Left lung (tissue), 10 donors: ENCODE measurements around the gene ADPRHL1. TPM values are rescaled to one million over a fixed set of nuclear protein-coding genes. Genes with fewer than 3 reads are reported as not detected.

Experiments
- ATAC-seq: fragments of 200-7000 bp; cut with Tn5 transposase; one replicate; pipeline ENCODE4 v1.9.1; 2020; ENCODE audit warnings: moderate library complexity
- DNase-seq, 4 donors: peaks; one replicate each; pipeline ENCODE4 v3.0.0-alpha.2; 2013 to 2020
- H3K27ac ChIP-seq, 2 donors: fragments of 200-600 bp; sonication (generic) in 1 of 2; one replicate each; pipeline versions ENCODE4 v1.5.0 to v1.8.0; 2020 to 2021
- H3K27me3 ChIP-seq, 2 donors: fragments of 200-600 bp; sonication (generic) in 1 of 2; one replicate each; pipeline versions ENCODE4 v1.5.0 to v1.8.0; 2020 to 2021
- H3K36me3 ChIP-seq, 2 donors: fragments of 200-600 bp; sonication (generic) in 1 of 2; one replicate each; pipeline versions ENCODE4 v1.5.0 to v1.8.0; 2020 to 2021
- H3K4me1 ChIP-seq, 2 donors: fragments of 200-600 bp; one replicate each; pipeline ENCODE4 v1.8.0; 2021
- H3K4me3 ChIP-seq, 2 donors: fragments of 200-600 bp; sonication (generic) in 1 of 2; one replicate each; pipeline versions ENCODE4 v1.5.0 to v1.8.0; 2020 to 2021; ENCODE audit warnings: mild to moderate bottlenecking in 1 of 2
- H3K9me3 ChIP-seq, 2 donors: fragments of 200-600 bp; sonication (generic) in 1 of 2; one replicate each; pipeline versions ENCODE4 v1.5.0 to v1.8.0; 2020 to 2021
- intact Hi-C, 2 donors: fragments of 100-400 bp; cut with DNase I; formaldehyde crosslinking; loops; one replicate each; pipeline versions ENCODE4 v1.11.2 to v1.14.2; 2022
- polyA plus RNA-seq, 6 donors: library from polyadenylated mRNA; unstranded; fragments of 120-200 nt; gene quantifications; one replicate each; pipeline ENCODE4 v1.2.1, GENCODE V29; 2013; ENCODE audit not compliant: insufficient read length in 6 of 6
- total RNA-seq, 2 donors: library from RNA; stranded (reverse); fragmentation: NEBNext Ultra II Directional; extraction: Animal tissue kit (Norgen Biotek cat#: 25700); gene quantifications; one replicate each; pipeline ENCODE4 v1.2.1, GENCODE V29; 2021
- TF ChIP-seq, protein P1 (sequence below), 2 donors: fragments of 200-600 bp; sonication (generic) in 1 of 2; IDR thresholded peaks; one replicate each; pipeline versions ENCODE4 v1.5.0 to v1.8.0; 2021; ENCODE audit warnings: antibody characterized with exemption in 2 of 2
- donor health status: DM: no; HTN: yes; CAD: no.
- donor health status: DM: no; HTN: no; CAD: no.

Gene ADPRHL1
- total and polyA plus RNA-seq, 8 donors: 0.66 to 2.3 (median 1.5) TPM

DNA sequence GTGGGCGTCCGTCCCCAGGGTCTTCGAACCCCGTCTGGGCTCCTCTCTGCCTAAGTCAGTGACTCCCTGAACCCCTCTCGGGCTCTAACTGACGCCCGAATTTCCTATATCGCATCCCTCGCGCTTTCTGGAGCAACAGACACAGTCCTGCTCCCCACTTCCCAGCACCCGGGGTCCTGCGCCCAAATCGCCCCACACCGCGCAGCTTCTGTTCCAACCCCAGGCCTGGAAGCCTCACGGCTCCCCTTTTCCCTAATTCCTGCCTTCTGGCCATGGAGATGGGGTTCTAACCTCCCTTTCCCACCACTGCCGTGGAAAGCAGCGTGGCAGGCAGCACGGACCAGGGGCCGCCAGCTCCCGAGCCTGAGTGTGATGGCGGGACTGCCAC, 87.7 kb downstream of the ADPRHL1 start:
- DNase-seq: no peak
- no peak for ATAC-seq
- intact Hi-C loops: no loop called here
- no peak overlapping the region for H3K27ac ChIP-seq
- peaks cover 0 to 52% of the 10 kb centered on the region in 2 donors for H3K27me3 ChIP-seq
- no peaks in the 10 kb centered on the region for H3K9me3 ChIP-seq
- TF ChIP-seq, protein P1, sequence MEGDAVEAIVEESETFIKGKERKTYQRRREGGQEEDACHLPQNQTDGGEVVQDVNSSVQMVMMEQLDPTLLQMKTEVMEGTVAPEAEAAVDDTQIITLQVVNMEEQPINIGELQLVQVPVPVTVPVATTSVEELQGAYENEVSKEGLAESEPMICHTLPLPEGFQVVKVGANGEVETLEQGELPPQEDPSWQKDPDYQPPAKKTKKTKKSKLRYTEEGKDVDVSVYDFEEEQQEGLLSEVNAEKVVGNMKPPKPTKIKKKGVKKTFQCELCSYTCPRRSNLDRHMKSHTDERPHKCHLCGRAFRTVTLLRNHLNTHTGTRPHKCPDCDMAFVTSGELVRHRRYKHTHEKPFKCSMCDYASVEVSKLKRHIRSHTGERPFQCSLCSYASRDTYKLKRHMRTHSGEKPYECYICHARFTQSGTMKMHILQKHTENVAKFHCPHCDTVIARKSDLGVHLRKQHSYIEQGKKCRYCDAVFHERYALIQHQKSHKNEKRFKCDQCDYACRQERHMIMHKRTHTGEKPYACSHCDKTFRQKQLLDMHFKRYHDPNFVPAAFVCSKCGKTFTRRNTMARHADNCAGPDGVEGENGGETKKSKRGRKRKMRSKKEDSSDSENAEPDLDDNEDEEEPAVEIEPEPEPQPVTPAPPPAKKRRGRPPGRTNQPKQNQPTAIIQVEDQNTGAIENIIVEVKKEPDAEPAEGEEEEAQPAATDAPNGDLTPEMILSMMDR (IDR thresholded peaks at IDR 0.05): no peak
- H3K36me3 ChIP-seq: no peaks in the 10 kb centered on the region
- no peak overlapping the region for H3K4me3 ChIP-seq
- peaks cover 3 to 10% of the 10 kb centered on the region in 2 donors for H3K4me1 ChIP-seq

DNA sequence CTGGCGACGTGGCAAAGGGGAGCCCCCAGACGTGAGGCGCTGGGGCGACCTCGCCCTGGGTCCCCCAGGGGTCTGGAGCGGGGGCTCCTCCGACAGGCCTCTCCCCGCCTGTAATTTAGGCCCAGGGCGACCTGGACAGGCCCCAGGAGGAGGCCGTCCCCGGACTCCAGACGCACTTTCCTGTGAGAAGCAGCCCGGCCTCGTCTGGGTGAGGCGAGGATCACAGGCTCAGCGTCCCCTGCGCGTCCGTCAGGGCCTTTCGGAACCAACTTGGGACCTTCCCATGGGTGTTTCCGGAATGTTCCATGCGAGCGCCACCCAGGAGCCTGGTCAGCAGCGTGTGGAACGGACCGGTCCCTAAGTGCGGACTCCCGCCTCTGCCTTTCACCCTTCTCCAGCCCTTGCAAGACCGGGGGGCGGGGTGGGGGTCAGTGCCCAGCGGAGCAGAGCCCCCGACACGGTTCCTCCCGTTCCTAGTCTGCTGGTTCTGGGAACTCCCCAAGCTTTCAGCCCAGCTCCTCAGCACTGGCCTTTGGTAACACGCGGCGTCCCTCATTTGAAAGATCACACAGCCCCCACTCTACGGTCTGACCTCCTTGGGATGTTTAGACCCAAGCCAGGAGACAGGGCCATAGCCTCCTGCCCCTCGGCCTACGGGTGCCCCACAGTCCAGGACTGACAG, 88.2 kb downstream of the ADPRHL1 start:
- Histone ChIP-seq H3K36me3 (no peaks in the 10 kb centered on the region), H3K27me3 (peaks cover 0 to 58% of the 10 kb centered on the region in 2 donors), H3K9me3 (no peaks in the 10 kb centered on the region), H3K4me1 (peaks cover 3 to 10% of the 10 kb centered on the region in 2 donors), H3K27ac (no peak overlapping the region), H3K4me3 (peak overlapping the region in 1 of 2 donors; percentile 19)
- TF ChIP-seq, protein P1 (IDR thresholded peaks at IDR 0.05): no peak
- ATAC-seq (no peak), DNase-seq (no peak)
- intact Hi-C loops: no loop called here

DNA sequence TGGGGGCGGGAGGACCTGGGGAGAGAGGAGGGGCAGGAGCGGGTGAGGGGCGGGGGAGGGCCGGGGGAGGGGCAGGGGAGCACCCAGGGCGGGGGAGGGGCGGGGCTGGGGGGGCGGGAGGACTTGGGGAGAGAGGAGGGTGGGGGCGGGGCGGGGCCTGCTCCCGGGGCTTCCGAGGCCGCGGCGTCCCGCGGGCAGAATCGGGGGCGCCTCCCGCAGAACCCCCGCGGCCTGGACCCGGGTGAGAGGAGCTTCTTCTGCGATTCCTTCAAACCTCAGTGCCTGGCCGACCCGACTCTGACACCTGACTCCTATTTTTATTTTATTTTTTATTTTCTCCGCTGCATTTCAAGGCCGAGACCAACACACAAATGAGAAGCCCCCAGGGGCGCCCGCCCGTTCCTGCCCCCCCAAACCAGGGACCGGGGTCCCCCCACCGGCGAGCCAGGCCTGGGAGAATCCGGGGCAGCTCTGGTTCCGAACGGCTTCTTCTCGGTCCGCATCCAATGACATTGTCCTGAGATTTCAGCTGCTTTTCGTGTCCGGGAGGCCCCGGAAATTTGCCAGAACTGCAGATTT, 88.9 kb downstream of the ADPRHL1 start:
- intact Hi-C loops: no loop called here
- Histone ChIP-seq H3K4me3 (peak overlapping the region; percentile 17 to 19), H3K27me3 (peaks cover 0 to 59% of the 10 kb centered on the region in 2 donors), H3K9me3 (no peaks in the 10 kb centered on the region), H3K4me1 (peaks cover 3 to 10% of the 10 kb centered on the region in 2 donors), H3K27ac (no peak overlapping the region), H3K36me3 (no peaks in the 10 kb centered on the region)
- peak; percentile 23 for ATAC-seq
- DNase-seq: no peak
- TF ChIP-seq, protein P1 (IDR thresholded peaks at IDR 0.05): no peak

DNA sequence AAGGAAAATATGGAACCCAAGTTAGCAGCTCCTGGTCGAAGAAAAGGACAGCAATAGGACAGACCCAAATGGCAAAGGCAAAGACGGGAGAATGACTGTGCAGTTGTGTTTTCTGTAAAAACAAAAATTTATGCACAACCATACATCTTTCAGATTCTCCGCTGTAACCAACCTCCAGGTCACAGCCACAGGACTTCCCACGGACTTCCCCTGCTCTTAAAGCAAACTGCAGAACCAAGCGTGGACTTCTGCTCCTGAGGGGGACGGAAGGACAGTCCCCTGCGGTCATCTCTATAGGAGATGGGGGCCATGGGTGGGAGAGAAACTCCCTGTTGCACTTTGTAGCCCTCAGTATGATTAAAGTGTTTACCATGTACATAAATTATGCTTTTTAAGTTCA, 91.9 kb downstream of the ADPRHL1 start:
- H3K4me1 ChIP-seq: peaks cover 3 to 10% of the 10 kb centered on the region in 2 donors
- intact Hi-C loops: no loop called here

DNA sequence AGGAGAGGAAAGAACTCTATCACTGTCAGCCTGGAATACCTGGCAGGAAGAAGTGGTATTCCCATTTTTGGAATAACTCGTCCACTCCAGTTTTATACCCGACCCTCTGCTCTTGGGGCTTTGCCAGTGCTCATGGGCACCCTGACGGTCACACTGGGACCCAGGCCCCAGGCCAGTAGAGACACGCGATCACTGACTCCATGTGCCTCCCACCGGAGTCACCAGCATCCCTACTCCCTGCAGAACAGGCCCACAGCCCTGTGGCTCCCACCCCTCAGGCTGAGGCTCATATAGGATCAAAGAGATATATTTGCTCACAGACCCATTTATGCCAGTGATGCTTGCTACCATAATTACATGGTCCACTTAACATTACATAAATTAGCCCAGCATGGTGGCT, 92.8 kb downstream of the ADPRHL1 start:
- intact Hi-C loops: no loop called here
- Histone ChIP-seq H3K36me3 (no peaks in the 10 kb centered on the region), H3K4me1 (peaks cover 3 to 10% of the 10 kb centered on the region in 2 donors), H3K4me3 (no peak overlapping the region), H3K27ac (no peak overlapping the region), H3K9me3 (no peaks in the 10 kb centered on the region), H3K27me3 (peaks cover 0 to 53% of the 10 kb centered on the region in 2 donors)
- DNase-seq: no peak
- TF ChIP-seq, protein P1 (IDR thresholded peaks at IDR 0.05): no peak
- no peak for ATAC-seq

More for the DNA sequence above, 91.9 kb downstream of the ADPRHL1 start:
- Histone ChIP-seq H3K36me3 (no peaks in the 10 kb centered on the region), H3K27me3 (peaks cover 0 to 59% of the 10 kb centered on the region in 2 donors), H3K27ac (no peak overlapping the region), H3K9me3 (no peaks in the 10 kb centered on the region), H3K4me3 (no peak overlapping the region)
- TF ChIP-seq, protein P1 (IDR thresholded peaks at IDR 0.05): no peak
- DNase-seq (no peak), ATAC-seq (no peak)
